SK-N-SH treated with all-trans-retinoic acid at 6 μM for 48 hours (cell line): ENCODE data around the gene CRIP1.

Source experiments
- ARNTL ChIP-seq: fragments of 450-650 bp; formaldehyde crosslinking; IDR thresholded peaks from 2 replicates; pipeline ENCODE4 v1.5.0; 2020; ENCODE audit warnings: low read depth, mild to moderate bottlenecking, moderate library complexity, borderline replicate concordance
- BACH2 ChIP-seq: fragments of 250-450 bp; sonication (Bioruptor Pico); IDR thresholded peaks from 2 replicates; pipeline ENCODE4 v1.9.0; 2021; ENCODE audit warnings: mild to moderate bottlenecking, borderline replicate concordance
- TCF4 ChIP-seq: fragments of 250-450 bp; sonication (Bioruptor Pico); IDR thresholded peaks from 2 replicates; pipeline ENCODE4 v1.8.0; 2021; ENCODE audit warnings: mild to moderate bottlenecking, moderate library complexity, borderline replicate concordance

DNA sequence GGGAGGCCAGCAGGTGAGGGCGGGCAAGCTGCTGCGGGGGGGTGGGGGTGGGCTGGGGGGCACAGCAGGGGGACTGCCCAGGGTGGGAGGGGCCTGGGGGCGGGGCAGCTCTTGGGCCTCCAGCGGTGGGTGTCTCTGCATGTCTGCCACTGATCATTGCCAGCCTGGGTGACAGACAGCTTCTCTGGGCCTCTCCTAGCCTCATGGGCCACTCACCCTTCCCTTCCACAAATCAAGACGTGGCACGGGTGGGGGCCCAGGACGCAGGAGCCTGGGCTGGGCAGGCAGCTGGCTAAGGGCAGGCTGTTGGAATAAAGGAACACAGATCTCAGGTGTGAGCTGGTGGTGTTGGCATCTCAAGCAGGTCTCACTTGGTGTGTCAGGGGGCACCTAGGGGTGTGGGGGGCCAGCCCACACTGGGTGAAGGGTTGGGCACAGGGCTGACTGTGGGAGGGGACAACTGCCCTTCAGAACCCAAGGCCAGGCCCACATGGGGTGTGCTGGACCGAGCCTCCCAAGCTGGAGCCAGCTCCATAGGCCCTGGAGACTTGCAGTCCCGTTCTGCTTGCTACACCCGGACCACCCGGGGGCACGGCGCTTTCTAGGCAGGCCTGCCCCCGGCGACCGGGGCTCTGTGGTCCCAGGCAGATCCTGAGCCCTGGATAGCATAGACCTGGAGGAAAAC is 7.4 kb downstream of the CRIP1 start:
- TF ChIP-seq ARNTL (CRISPR knock-in tag) (no peak), TCF4 (CRISPR knock-in tag) (no peak), BACH2 (CRISPR knock-in tag) (no peak)
